Measurements from ENCODE around the gene MME. TPM values are rescaled to one million over a fixed set of nuclear protein-coding genes. Genes with fewer than 3 reads are reported as not detected.
"Not testable (repeated sequence)": the region's sequence is repeated elsewhere in the genome, so short reads cannot be mapped to it uniquely, and the experiment has no call there.

MME gene
- total RNA-seq, 2 donors from 2014 or later: 0.18 to 0.45 TPM

DNA sequence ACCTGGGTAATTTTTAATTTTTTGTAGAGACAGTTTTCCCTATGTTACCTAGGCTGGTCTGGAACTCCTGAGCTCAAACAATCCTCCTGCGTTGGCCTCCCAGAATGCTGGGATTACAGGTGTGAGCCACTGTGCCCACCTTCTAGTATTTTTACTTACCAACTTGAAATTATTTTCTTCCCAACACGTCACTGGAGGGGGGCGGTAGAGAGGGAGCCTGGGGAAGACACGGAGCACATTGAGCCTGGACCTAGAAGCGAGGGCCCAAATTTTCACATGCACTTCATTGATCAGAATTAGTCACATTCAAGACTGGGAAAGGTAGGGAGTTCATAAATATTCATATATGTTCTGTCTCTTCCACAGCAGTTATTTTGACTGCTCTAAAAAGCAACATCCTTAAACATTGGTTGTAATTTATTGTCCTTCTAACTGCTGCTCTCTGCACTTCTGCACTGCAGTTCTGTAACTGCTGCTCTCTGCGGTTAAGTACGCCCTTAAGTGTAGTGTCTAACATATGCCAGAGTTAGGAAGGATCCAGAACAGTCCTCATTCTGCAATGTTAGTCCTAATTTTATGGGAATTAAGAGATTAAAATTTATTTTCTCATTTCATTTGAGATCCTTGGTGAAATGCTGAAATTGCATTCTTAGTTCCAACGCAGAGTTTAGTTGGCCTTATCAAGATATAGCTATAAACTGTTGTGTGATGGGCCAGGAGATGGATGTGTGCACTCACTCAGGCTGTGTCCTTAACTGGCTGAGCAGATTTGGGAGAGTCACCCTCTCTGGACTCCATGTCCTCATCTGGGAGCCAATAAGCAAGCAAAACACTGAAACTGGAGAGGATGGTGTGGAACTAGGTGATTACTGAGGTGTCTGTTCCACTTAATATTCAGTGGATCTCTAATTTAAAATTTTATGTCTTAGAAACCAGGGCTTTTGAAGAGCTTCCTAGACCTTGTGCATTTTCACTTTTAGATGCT is 115.1 kb downstream of the MME start:
- H3K9me3 ChIP-seq (ENCODE audit: control insufficient read depth, low read length, poor library complexity, severe bottlenecking): no peaks in the 10 kb centered on the region
- no peaks in the 10 kb centered on the region for H3K27me3 Mint-ChIP-seq
- no peak overlapping the region for H3K27ac Mint-ChIP-seq
- DNase-seq (no peak), ATAC-seq (no peak)
- no peak overlapping the region for H3K4me3 Mint-ChIP-seq
- no peaks in the 10 kb centered on the region for H3K4me1 Mint-ChIP-seq
- H3K36me3 Mint-ChIP-seq (ENCODE audit: low read depth): no peaks in the 10 kb centered on the region

DNA sequence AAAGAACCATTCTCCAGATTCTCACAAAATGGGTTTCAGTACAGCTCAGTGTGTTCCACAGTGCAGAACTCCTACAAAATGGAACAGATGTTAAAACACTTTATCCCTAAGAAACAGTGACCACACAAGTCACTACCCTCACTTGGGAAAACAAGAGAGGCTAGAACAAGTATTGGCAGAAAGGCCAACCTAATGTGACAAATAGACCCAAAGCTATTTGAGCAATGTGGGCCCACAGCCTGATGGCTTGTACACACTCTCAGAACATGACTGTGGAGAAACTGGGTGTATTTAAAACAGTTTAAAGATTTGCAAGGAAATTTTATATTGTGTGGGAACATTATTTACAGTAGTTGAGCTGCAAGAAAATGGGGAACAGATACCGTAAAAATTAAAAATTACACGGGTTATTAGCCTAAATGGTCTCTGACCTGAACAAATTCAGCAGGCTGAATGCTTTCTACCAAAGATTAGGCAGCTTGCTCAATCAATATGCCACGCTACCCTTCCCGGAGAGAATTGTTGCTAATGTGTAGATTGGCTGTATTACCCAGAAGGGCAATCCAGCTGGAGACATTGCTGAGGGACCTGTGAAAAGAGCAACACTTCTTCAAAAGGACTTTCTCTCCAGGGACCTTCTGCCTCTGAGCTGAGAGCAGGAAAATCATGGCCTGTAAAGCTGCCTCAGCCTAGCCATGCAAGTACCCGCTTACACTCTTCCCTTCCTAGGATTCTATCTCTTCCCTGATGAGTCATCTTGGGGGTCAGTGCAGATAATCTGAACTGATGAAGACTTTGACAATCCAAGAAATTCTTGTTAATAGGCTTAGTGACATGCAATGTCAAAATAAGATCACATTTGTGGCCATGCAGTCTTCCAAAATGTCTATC is 116.3 kb downstream of the MME start:
- H3K36me3 Mint-ChIP-seq (ENCODE audit: low read depth): no peaks in the 10 kb centered on the region
- H3K27ac Mint-ChIP-seq: no peak overlapping the region
- no peak for ATAC-seq

DNA sequence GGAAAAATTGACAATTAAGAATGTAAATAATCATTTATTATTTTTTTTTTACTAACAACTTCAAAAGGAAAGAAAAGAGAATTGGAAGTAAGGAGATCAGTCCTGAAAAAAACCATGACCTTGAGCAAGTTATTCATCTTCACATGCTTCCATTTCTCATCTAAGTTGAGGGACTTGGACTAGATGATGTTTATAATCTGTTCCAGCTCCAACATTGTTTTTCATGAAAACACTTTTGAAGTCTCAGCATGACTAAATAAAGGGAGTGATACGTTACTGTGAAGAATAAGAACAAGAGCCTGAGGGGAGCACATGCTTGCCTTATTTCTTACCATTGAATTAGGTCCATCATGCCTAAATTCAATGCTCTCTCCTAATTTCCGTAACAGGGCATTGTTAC is 117.7 kb downstream of the MME start:
- no peaks in the 10 kb centered on the region for H3K9me3 ChIP-seq (ENCODE audit: control insufficient read depth, low read length, poor library complexity, severe bottlenecking)
- DNase-seq (no peak), ATAC-seq (no peak)
- no peak overlapping the region for H3K4me3 Mint-ChIP-seq
- H3K27me3 Mint-ChIP-seq: no peaks in the 10 kb centered on the region
- no peak overlapping the region for H3K27ac Mint-ChIP-seq
- no peaks in the 10 kb centered on the region for H3K36me3 Mint-ChIP-seq (ENCODE audit: low read depth)
- H3K4me1 Mint-ChIP-seq: no peaks in the 10 kb centered on the region

More for the DNA sequence above, 116.3 kb downstream of the MME start:
- H3K9me3 ChIP-seq (ENCODE audit: control insufficient read depth, low read length, poor library complexity, severe bottlenecking): no peaks in the 10 kb centered on the region
- DNase-seq: no peak
- Mint-ChIP-seq H3K27me3 (no peaks in the 10 kb centered on the region), H3K4me1 (no peaks in the 10 kb centered on the region), H3K4me3 (no peak overlapping the region)

DNA sequence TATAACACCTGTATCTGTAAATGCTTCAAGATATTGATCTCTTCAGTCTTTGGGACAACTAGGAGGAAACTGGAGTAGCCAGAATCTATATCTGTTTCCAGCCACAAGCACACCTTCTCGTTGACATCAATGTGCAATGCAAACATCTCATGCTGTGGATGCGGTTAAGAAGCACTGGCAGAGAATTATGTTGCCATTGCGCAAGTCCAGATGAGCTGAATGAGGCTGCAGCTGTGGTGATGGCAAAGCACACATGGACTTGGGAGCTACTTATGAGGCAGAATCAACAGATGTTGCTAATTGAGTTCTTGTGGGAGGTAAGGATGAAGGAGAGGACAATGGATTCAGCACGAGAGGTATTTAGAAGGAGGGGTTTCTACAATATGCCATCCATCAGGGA is 122.5 kb downstream of the MME start:
- Mint-ChIP-seq H3K27ac (no peak overlapping the region), H3K36me3 (ENCODE audit: low read depth) (no peaks in the 10 kb centered on the region), H3K27me3 (no peaks in the 10 kb centered on the region), H3K4me3 (no peak overlapping the region), H3K4me1 (no peaks in the 10 kb centered on the region)
- no peaks in the 10 kb centered on the region for H3K9me3 ChIP-seq (ENCODE audit: control insufficient read depth, low read length, poor library complexity, severe bottlenecking)
- DNase-seq: no peak
- no peak for ATAC-seq

DNA sequence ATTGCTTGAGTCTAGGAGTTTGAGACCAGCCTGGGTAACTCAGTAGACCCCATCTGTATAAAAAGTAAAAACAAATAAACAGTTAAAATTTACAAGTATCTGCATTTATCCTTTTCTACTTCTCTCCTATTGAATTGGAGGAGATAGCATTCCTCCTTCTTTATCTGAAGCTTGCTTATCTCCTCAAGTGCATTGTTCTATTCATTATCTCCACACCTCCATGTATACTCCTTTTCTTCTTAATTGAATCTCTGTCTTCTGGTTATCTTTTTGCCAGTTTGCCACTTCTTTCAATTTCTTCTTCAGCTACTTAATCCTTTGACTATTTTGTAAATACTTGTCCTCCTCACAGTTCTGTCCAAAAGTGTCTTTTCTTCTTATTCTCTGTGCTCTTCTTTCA is 124.7 kb downstream of the MME start:
- no peaks in the 10 kb centered on the region for H3K27me3 Mint-ChIP-seq
- no peak for DNase-seq
- H3K27ac Mint-ChIP-seq: no peak overlapping the region
- H3K4me3 Mint-ChIP-seq: no peak overlapping the region
- H3K9me3 ChIP-seq (ENCODE audit: control insufficient read depth, low read length, poor library complexity, severe bottlenecking): no peaks in the 10 kb centered on the region
- H3K36me3 Mint-ChIP-seq (ENCODE audit: low read depth): no peaks in the 10 kb centered on the region
- H3K4me1 Mint-ChIP-seq: no peaks in the 10 kb centered on the region
- ATAC-seq: no peak

DNA sequence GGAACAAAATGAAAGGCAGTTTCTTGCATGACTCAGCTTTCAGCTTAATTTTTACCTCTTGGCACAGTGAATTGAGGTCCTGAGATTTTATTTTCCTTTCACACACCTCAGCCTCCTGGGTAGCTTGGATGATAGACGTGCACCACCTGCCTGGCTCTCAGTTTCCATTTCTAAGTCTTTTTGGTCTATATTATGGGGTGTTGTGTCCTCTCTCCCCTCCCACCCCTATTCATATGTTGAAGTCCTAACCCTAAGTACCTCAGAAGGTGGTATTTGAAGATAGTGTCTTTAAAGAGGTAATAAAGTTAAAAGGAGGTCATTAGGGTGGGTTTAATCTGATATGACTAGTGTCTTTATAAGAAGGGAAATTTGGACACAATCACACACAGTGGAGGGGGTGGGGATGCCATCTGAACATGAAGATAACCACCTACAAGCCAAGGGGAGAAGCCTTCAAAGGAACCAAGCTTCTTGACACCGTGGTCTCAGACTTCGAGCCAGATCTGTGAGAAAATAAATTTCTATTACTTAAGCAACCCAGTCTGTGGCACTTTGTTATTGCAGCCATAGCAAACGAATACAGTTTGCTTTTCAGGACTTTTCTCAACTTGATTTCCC is 128.2 kb downstream of the MME start:
- H3K9me3 ChIP-seq (ENCODE audit: control insufficient read depth, low read length, poor library complexity, severe bottlenecking): no peaks in the 10 kb centered on the region
- ATAC-seq (no peak), DNase-seq (no peak)
- no peak overlapping the region for H3K4me3 Mint-ChIP-seq
- H3K4me1 Mint-ChIP-seq: no peaks in the 10 kb centered on the region
- no peaks in the 10 kb centered on the region for H3K36me3 Mint-ChIP-seq (ENCODE audit: low read depth)
- no peak overlapping the region for H3K27ac Mint-ChIP-seq
- no peaks in the 10 kb centered on the region for H3K27me3 Mint-ChIP-seq

DNA sequence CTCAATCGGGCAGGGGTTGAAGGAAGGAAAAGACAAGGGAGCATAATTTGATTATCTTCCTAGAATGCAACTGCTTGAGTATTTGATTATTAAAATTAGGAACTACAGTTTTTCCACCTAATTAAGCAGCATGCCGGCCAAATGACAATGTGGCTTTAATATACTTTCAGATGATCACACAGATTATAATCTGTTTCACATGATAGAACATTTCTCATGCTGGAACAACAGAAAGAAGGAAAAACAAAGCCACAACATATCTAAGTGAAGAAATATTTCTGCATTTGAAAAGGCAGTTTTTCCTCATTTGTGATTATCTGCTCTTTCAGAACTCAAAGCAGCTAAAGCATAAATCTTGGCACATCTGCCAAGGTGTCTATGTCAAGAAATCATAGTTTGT is 130.6 kb downstream of the MME start:
- no peaks in the 10 kb centered on the region for H3K36me3 Mint-ChIP-seq (ENCODE audit: low read depth)
- ATAC-seq: no peak
- DNase-seq: no peak
- no peaks in the 10 kb centered on the region for H3K4me1 Mint-ChIP-seq
- no peak overlapping the region for H3K27ac Mint-ChIP-seq
- H3K27me3 Mint-ChIP-seq: no peaks in the 10 kb centered on the region
- H3K4me3 Mint-ChIP-seq: no peak overlapping the region
- no peaks in the 10 kb centered on the region for H3K9me3 ChIP-seq (ENCODE audit: control insufficient read depth, low read length, poor library complexity, severe bottlenecking)

DNA sequence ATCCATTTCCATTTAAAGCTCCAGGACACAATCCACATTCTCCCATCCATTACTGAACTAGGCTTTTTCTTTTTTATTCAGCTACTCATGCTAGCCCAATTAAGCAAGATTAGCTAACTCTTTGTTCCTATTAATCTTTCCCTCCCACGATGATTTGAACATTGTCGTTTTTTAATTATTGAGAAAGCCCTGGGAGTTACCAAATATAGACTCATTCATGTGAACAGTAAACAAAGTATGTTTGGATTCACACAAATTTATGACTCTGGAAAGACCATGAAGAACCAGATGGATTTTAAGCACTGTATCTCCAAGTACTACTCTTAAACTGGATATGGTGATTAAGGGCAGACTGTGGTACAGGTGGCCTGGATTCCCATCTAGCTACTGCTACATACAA is 131.1 kb downstream of the MME start:
- no peaks in the 10 kb centered on the region for H3K9me3 ChIP-seq (ENCODE audit: control insufficient read depth, low read length, poor library complexity, severe bottlenecking)
- no peaks in the 10 kb centered on the region for H3K4me1 Mint-ChIP-seq
- no peaks in the 10 kb centered on the region for H3K36me3 Mint-ChIP-seq (ENCODE audit: low read depth)
- no peak for ATAC-seq
- no peak overlapping the region for H3K27ac Mint-ChIP-seq
- no peak for DNase-seq
- no peak overlapping the region for H3K4me3 Mint-ChIP-seq
- no peaks in the 10 kb centered on the region for H3K27me3 Mint-ChIP-seq

DNA sequence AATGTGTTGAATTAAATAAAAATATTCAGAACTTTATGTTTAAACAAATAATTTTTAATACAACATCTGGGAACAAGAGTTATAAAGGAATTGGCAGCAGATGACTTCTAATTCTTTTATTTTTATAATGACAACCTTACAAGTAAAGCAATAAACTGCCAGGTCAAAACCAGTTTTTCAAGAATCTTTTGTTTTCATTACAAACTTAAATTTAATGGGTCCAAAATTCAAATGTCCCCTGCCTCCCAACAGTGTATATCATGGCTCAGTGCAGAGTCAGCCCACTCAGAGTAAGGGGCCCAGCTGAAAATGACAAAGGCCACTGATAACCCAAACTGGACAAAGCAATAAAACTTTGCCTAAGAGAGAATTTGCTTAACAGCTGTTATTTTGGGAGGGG is 131.8 kb downstream of the MME start:
- no peak overlapping the region for H3K4me3 Mint-ChIP-seq
- DNase-seq: no peak
- no peaks in the 10 kb centered on the region for H3K4me1 Mint-ChIP-seq
- H3K36me3 Mint-ChIP-seq (ENCODE audit: low read depth): no peaks in the 10 kb centered on the region
- no peak overlapping the region for H3K27ac Mint-ChIP-seq
- H3K27me3 Mint-ChIP-seq: no peaks in the 10 kb centered on the region
- no peaks in the 10 kb centered on the region for H3K9me3 ChIP-seq (ENCODE audit: control insufficient read depth, low read length, poor library complexity, severe bottlenecking)
- ATAC-seq: no peak

DNA sequence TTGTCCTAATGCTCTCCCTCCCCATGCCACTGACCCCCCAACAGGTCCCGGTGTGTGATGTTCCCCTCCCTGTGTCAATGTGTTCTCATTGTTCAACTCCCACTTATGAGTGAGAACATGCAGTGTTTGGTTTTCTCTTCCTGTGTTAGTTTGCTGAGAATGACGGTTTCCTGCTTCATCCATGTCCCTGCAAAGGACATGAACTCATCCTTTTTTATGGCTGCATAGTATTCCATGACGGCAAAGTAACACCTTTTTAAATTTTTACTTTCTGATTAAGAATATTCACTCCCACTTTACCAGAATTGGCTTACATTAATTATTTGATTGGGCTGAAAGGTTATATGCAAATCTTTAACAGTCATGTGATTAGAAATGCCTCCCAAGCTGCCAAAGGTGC is 135.9 kb downstream of the MME start:
- DNase-seq; ATAC-seq; H3K27ac Mint-ChIP-seq; H3K27me3 Mint-ChIP-seq; H3K4me3 Mint-ChIP-seq; H3K9me3 ChIP-seq (ENCODE audit: control insufficient read depth, low read length, poor library complexity, severe bottlenecking); H3K4me1 Mint-ChIP-seq; H3K36me3 Mint-ChIP-seq (ENCODE audit: low read depth): not testable (repeated sequence)

DNA sequence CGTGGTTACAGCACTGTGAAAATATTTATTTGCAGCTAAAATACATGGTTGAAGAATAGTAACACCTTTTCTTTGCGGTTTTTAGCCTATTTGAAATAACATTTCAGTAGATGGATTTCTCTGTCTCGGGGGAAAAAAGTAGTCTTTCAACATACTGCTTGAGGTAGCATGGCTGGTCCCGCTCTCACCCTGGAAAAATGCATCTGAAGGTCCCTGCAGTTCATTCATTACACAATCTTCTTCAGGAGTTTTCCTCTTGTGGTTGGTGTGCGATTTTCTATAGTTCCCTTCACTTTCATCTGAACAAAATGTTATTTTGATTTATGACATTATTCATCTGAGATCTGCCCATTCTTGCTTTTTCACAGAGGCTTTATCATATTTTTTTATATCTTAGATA is 137.5 kb downstream of the MME start:
- ATAC-seq: no peak
- no peak overlapping the region for H3K27ac Mint-ChIP-seq
- no peaks in the 10 kb centered on the region for H3K27me3 Mint-ChIP-seq
- no peaks in the 10 kb centered on the region for H3K36me3 Mint-ChIP-seq (ENCODE audit: low read depth)
- no peak for DNase-seq
- no peaks in the 10 kb centered on the region for H3K4me1 Mint-ChIP-seq
- H3K9me3 ChIP-seq (ENCODE audit: control insufficient read depth, low read length, poor library complexity, severe bottlenecking): no peaks in the 10 kb centered on the region
- H3K4me3 Mint-ChIP-seq: no peak overlapping the region

DNA sequence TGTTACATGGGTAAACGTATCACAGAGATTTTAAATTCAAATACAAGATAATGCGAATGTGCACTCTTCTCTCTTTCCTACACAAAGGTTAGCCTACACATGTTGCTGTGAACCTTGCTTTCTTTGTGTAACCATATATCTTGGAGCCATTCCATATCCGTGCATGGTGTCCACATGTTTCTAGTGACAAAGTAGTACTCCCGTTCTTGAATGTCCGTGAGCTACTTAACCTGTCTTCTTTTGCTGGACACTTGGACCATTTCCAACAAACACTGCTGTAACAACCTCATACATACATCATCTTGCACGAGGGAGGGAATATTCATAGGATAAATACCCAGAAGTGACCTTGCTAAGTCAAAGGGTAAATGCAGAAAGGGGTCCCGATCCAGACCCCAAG is 138.3 kb downstream of the MME start:
- H3K27me3 Mint-ChIP-seq: no peaks in the 10 kb centered on the region
- no peak overlapping the region for H3K27ac Mint-ChIP-seq
- H3K36me3 Mint-ChIP-seq (ENCODE audit: low read depth): no peaks in the 10 kb centered on the region
- ATAC-seq (no peak), DNase-seq (no peak)
- no peaks in the 10 kb centered on the region for H3K9me3 ChIP-seq (ENCODE audit: control insufficient read depth, low read length, poor library complexity, severe bottlenecking)
- H3K4me1 Mint-ChIP-seq: no peaks in the 10 kb centered on the region
- H3K4me3 Mint-ChIP-seq: no peak overlapping the region

DNA sequence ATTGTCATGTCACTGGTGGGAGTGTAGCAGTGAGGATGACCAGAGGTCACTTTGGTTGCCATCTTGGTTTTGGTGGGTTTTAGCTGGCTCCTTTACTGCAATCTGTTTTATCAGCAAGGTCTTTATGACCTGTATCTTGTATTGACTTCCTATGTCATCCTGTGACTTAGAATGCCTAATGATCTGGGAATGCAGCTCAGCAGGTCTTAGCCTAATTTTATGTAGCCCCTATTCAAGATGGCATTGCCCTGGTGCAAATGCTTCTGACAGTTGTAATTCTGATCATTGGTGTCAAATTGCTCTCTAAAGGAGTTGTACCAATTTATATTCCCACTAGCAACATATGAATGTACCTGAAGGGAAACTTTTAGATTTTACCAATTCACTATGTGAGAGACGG is 139.0 kb downstream of the MME start:
- DNase-seq (no peak), ATAC-seq (no peak)
- no peaks in the 10 kb centered on the region for H3K4me1 Mint-ChIP-seq
- no peaks in the 10 kb centered on the region for H3K9me3 ChIP-seq (ENCODE audit: control insufficient read depth, low read length, poor library complexity, severe bottlenecking)
- H3K4me3 Mint-ChIP-seq: no peak overlapping the region
- H3K27me3 Mint-ChIP-seq: no peaks in the 10 kb centered on the region
- no peak overlapping the region for H3K27ac Mint-ChIP-seq
- H3K36me3 Mint-ChIP-seq (ENCODE audit: low read depth): no peaks in the 10 kb centered on the region
